GM12892 (cell line): ENCODE data around the gene RAD54L2.
"Not testable (repeated sequence)": the region's sequence is repeated elsewhere in the genome, so short reads cannot be mapped to it uniquely, and the experiment has no call there.

Source experiments
- DNase-seq: peaks from one replicate; pipeline ENCODE4 v3.0.0; 2011; ENCODE audit not compliant: insufficient read length
- FAIRE-seq: peaks from 2 replicates; lab custom pipeline; 2011; peaks lifted over from hg19 to GRCh38; lab: Jason Lieb, UNC
- POLR2A ChIP-seq: IDR thresholded peaks from 2 replicates; pipeline ENCODE4 v1.6.1; 2011; ENCODE audit warnings: low read depth, low read length, control low read depth
- POLR2AphosphoS5 ChIP-seq: IDR thresholded peaks from 2 replicates; pipeline ENCODE4 v1.6.1; 2011; ENCODE audit warnings: low read depth, low read length, control low read depth
- TAF1 ChIP-seq: IDR thresholded peaks from 2 replicates; pipeline ENCODE4 v1.6.1; 2011; ENCODE audit warnings: low read depth, mild to moderate bottlenecking, control low read depth, low read length, borderline replicate concordance

Gene RAD54L2

DNA sequence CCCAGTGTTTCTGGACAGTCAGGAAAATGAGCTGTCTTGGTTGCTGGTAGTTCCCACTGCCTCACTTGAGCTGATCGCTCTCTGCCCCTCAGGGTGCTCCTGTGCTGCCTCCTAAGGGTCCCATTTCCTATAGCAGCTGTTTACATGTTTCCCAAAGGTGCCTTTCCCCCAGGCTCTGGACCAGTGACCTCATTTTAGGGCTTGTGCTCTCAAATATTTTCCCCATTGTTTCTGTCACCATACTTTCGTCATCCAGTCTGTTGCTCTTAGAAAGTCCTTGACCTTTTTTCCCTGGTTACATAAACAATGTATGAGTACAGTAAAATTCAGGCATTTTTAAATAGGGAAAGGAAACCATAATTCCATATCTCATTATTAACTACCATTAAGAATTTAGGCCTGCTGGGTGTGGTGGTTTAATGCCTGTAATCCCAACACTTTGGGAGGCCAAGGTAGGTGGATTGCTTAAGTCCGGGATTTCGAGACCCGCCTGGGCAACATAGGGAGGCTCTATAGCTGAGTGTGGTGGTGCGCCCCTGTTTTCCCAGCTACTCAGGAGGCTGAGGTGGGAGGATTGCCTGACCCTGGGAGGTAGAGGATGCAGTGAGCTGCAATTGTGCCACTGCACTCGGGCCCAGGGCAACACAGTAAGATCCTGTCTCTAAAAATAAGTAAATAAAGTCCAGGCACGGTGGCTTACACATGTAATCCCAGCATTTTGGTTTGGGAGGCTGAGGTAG lies 11.7 kb downstream of the RAD54L2 start:
- no peak for TF ChIP-seq POLR2A
- no peak for TF ChIP-seq TAF1
- no peak for TF ChIP-seq POLR2AphosphoS5
- no peak for DNase-seq
- FAIRE-seq: no peak

DNA sequence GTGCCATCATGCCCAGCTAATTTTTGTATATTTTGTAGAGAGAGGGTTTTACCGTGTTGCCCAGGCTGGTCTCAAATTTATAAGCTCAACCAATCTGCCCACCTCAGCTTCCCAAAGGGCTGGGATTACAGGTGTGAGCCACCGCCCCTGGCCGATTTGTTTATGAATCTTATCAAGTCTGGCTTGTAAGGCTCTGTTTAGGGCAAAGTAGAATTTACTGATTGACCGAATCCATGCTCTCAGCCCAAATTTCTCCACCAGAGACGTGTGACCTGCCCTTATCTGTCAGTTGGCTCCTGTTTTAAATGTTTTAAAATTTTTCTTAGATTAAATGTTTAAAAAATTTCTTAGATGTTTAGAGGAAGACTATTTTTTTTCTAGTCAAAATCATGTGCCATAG lies 19.5 kb downstream of the RAD54L2 start:
- TF ChIP-seq TAF1 (no peak), POLR2A (no peak), POLR2AphosphoS5 (no peak)
- DNase-seq (no peak), FAIRE-seq (no peak)

DNA sequence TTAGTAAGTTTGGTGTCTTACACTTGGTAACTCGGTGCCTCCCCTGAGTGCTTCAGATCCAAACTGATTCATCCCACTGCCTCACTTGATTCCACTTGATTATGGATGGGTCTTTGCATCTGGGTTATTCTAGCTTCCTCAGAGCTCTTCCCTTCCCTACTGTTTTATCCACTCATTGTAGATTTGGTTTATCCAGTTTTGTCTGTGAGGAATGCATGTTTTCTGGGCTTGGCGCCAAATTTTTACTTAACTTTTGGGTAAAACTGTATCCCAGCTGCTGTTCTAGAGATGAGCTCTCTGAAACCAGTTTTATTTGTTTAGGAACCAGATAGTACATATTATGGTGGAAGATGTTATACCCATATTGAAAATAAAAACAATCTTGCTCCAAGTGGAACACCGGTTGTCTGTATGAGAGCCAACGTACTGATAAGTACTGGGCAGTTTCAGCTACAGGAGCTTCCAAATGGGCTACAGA lies 20.9 kb downstream of the RAD54L2 start:
- TF ChIP-seq TAF1 (no peak), POLR2A (no peak), POLR2AphosphoS5 (no peak)
- no peak for FAIRE-seq
- no peak for DNase-seq

DNA sequence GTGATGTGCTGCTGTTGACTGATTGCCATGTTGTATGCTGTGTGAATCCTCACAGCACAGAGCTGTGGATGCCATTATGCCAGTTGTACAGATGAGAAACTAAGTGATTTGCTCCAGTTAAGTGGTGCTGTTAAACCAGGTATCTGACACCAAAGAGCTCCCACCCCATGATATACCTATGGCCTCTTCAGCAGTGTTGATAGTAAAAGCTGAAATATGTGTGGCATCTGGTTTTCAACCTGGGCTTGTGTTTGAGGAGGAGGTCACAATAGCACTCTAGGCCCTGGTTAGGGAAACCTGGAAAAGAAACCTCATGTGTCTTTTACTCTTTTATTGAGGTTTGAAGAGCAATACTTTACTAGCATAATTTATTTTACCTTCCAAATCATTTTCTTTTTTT lies 21.4 kb downstream of the RAD54L2 start:
- DNase-seq (no peak), FAIRE-seq (peak; percentile 57)
- TF ChIP-seq POLR2AphosphoS5: no peak
- no peak for TF ChIP-seq TAF1
- TF ChIP-seq POLR2A: no peak

DNA sequence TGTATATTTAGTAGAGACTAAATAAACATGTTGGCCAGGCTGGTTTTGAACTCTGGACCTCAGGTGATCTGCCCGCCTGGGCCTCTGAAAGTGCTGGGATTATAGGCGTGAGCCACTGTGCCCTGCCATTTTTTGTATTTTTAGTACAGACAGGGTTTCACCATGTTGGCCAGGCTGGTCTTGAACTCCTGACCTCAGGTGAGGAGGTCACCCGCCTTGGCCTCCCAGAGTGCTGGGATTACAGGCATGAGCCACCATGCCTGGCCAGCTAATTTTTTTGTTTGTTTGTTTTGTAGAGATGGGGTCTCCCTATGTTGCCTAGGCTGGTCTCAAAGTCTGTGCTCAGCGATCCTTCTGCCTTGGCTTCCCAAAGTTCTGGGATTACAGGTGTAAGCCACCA lies 23.9 kb downstream of the RAD54L2 start:
- DNase-seq, FAIRE-seq: not testable (repeated sequence)

DNA sequence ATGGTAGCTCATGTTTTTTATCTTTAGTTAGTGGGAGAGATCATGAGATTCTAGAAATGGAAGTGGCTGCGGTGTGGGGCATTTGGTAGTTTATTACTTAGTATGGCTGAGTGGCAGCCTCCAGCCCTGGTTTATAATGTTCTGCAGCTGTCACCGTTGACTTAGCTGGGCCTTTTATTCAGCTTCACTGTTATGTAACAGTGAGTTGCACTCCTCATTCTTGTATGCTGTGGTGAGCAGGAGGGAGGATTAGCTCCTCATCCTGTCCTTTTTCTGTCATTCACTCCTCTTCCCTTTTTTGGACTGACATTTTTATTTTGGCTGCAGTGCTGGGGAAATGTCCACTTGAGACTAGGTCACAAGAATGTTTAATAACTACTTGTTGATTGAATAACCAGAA lies 29.5 kb downstream of the RAD54L2 start:
- no peak for FAIRE-seq
- TF ChIP-seq POLR2A: no peak
- no peak for TF ChIP-seq TAF1
- TF ChIP-seq POLR2AphosphoS5: no peak
- DNase-seq: no peak

DNA sequence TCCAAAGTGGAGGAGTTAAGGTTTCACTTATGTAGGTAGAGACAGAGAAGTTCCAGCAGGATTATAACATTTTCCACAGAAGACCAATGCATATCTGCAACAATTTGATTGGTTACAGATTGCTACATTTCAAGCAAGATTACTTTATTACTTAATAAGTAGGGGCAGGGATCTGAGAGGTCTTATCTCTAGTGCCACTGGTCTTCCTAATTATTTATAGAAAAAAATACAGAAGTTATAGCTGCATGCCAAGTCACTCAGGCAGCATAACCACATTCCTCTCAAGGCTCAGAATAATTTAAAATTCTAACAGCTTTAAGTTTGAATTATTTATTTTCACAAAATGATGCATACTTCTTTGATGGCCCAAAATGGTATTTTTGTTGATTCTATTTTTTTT lies 30.5 kb downstream of the RAD54L2 start:
- no peak for FAIRE-seq
- no peak for TF ChIP-seq POLR2A
- TF ChIP-seq POLR2AphosphoS5: no peak
- TF ChIP-seq TAF1: no peak
- no peak for DNase-seq

DNA sequence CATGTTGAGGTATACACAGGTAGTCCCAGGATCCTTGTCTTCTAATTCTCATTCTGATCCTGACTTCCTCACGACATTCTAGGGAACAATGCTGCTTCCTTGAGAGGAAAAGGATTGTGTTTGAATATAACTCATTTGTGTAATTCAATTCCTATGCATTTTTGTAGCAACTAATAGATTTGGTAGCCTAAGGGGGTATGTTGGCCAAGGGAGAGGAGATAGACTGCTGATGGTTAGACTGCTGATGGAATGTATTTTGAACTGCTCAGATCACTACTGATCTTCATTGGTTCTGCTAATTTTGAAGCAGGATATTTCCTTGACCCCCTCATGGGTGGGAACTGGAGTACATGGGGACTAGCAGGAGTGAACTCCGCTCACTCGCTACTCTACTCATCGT lies 39.7 kb downstream of the RAD54L2 start:
- DNase-seq (no peak), FAIRE-seq (no peak)
- TF ChIP-seq POLR2A (no peak), TAF1 (no peak), POLR2AphosphoS5 (no peak)

DNA sequence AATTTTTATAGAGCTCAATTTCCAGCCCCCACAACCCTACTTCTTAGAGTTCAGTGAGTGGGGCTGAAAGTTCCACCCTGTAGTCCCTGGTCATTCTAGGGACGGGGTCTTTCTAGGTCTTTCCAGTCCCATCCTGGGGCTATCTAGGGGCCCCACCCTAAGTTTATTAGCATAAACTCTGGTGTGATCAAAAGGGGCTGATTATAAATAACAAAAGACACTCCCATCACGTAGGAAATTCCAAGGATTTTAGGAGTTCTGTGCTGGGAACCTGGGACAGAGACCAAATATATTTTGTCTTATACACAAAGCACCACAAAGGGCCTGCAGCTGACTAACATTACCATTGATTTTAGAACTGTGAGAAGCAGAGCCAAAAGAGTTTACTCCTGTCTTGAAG lies 41.9 kb downstream of the RAD54L2 start:
- TF ChIP-seq POLR2A: no peak
- no peak for TF ChIP-seq POLR2AphosphoS5
- no peak for TF ChIP-seq TAF1

DNA sequence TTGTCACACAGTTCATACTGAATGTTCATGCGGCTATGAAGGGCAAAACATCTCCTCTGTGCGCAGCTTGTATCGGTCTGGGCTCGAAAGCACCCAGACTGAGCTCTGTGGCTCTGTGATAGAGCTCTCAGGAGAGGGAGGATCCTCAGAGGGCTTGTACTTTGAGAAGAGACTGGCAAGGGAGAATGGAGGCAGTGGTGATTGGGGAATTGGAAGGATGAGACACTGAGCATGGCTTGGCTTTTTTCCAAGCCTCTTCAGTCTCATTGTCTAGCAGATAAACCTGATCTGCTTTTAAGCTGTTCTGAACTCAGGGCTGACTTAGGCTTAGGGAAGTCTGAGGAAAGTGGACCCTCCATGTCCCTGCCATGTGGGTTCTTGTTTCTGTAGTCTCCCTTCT lies 43.0 kb downstream of the RAD54L2 start:
- DNase-seq (no peak), FAIRE-seq (no peak)
- no peak for TF ChIP-seq POLR2AphosphoS5
- TF ChIP-seq POLR2A: no peak
- no peak for TF ChIP-seq TAF1

More for the DNA sequence above, 41.9 kb downstream of the RAD54L2 start:
- no peak for DNase-seq
- FAIRE-seq: no peak

DNA sequence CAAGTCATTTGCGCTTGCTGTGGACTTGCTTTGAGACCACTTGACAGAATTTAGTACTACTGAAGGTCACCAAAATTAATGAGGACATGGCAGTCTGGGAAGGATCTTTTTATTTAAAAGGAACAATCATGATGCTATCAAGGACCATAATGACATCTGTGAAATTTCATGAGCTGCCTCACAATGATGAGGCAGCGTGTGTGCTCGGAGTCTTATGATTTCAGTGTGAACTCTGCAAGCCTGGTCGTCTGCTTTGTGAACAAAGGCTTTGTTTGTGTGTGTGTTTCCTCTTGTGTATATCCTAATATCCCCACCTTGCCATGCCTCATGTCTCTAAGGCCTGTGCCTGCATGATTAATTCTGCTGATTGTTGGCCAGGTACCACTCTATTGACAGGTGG lies 46.7 kb downstream of the RAD54L2 start:
- no peak for DNase-seq
- no peak for FAIRE-seq
- TF ChIP-seq POLR2AphosphoS5: no peak
- TF ChIP-seq TAF1: no peak
- TF ChIP-seq POLR2A: no peak

DNA sequence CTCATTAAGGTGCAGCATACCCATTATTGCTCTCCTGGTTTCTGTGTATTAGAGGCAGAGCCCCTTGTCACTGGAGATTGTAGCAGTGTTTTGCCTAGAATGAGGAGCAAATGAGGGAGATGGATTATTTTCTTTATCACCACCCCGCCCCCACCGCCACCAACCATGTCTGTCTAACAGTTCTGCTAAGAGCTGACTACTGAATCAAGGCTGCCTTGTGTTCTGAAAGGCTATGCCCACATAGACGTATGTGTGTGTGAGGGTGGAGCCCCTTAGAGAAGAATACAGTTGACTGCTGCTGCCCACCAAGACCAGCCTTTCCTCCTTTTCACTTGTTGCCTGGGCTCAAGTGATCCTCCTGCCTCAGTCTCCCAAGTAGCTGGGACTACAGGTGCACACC lies 47.4 kb downstream of the RAD54L2 start:
- FAIRE-seq (no peak), DNase-seq (no peak)
- no peak for TF ChIP-seq POLR2AphosphoS5
- TF ChIP-seq TAF1: no peak
- no peak for TF ChIP-seq POLR2A
